Measurements from ENCODE around the gene GNAS. TPM values are rescaled to one million over a fixed set of nuclear protein-coding genes. Genes with fewer than 3 reads are reported as not detected.

The GNAS gene
- total and polyA plus RNA-seq, 7 donors, result 700 to 1,905 (median 1,386) TPM

DNA sequence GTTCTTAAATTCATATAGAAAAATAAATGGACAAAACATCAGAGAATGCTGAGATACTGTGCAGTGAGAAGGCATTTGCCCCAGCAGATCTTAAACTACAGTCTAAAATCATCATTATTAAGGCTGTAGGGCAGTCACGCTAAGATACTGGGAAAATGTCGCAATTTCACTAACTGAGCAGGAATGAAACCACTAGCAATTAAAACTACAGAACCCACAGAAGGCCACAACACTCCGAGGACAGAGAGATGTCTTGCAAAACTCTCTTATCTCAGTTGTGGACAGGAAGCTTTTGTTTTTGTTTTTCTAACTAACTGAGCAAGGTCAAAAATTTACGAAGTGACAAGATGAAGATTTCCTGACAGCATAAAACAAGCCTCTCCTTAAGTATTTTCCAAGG is 20.1 kb upstream of the GNAS start:
- TF ChIP-seq, protein P1, sequence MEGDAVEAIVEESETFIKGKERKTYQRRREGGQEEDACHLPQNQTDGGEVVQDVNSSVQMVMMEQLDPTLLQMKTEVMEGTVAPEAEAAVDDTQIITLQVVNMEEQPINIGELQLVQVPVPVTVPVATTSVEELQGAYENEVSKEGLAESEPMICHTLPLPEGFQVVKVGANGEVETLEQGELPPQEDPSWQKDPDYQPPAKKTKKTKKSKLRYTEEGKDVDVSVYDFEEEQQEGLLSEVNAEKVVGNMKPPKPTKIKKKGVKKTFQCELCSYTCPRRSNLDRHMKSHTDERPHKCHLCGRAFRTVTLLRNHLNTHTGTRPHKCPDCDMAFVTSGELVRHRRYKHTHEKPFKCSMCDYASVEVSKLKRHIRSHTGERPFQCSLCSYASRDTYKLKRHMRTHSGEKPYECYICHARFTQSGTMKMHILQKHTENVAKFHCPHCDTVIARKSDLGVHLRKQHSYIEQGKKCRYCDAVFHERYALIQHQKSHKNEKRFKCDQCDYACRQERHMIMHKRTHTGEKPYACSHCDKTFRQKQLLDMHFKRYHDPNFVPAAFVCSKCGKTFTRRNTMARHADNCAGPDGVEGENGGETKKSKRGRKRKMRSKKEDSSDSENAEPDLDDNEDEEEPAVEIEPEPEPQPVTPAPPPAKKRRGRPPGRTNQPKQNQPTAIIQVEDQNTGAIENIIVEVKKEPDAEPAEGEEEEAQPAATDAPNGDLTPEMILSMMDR (IDR thresholded peaks at IDR 0.05), result no peak
- WGBS, 3 donors, result 78 to 84% (median 81%) methylated on average over 4 of the region's 4 CpGs
- Histone ChIP-seq H3K9me3 (no peaks in the 10 kb centered on the region), H3K36me3 (ENCODE audit: insufficient read depth in 1 of 2, low read depth in 1 of 2) (no peaks in the 10 kb centered on the region), H3K4me3 (no peak overlapping the region), H3K4me1 (peaks cover 17% of the 10 kb centered on the region), H3K27ac (no peak overlapping the region), H3K27me3 (ENCODE audit: insufficient read depth in 3 of 3, low read length in 2 of 3) (no peaks in the 10 kb centered on the region)
- DNase-seq, result no peak
- ATAC-seq, result no peak
- intact Hi-C loops (cut with DNase I), result loop anchor here in 1 of 2 donors (10.0 kb wide), 1 partner anchor 178 kb away; the partner anchor contains the start of gene STX16

DNA sequence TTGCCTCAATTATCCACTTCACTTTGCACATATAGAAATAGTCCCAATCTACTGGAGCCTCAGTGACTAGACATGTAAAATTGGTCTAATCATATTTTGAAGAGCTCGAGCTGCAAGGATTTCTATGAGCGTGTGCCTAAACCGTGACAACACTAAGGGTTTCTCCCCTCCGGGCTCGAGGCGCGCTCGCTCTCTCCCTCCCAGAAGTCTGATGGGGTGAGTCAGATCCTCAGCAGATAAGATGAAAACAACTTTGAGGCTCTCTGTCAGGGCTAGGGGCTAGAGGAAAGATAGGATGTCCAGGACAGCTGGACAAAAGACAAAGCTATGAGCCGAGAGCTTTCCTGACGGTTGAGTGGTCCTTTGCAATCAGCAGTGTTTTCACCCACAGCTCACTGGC is 18.6 kb upstream of the GNAS start:
- intact Hi-C loops (cut with DNase I), result loop anchor here in 1 of 2 donors (10.0 kb wide), 1 partner anchor 179 kb away; the partner anchor contains the start of gene STX16
- no peak overlapping the region for H3K27ac ChIP-seq
- no peaks in the 10 kb centered on the region for H3K36me3 ChIP-seq (ENCODE audit: insufficient read depth in 1 of 2, low read depth in 1 of 2)
- no peak overlapping the region for H3K4me3 ChIP-seq
- no peak for DNase-seq
- no peaks in the 10 kb centered on the region for H3K27me3 ChIP-seq (ENCODE audit: insufficient read depth in 3 of 3, low read length in 2 of 3)
- TF ChIP-seq, protein P1 (IDR thresholded peaks at IDR 0.05), result no peak
- 93 to 94% (median 93%) methylated on average over 10 of the region's 10 CpGs for WGBS, 3 donors
- H3K9me3 ChIP-seq, result no peaks in the 10 kb centered on the region
- ATAC-seq, result no peak
- H3K4me1 ChIP-seq, result peaks cover 7% of the 10 kb centered on the region

DNA sequence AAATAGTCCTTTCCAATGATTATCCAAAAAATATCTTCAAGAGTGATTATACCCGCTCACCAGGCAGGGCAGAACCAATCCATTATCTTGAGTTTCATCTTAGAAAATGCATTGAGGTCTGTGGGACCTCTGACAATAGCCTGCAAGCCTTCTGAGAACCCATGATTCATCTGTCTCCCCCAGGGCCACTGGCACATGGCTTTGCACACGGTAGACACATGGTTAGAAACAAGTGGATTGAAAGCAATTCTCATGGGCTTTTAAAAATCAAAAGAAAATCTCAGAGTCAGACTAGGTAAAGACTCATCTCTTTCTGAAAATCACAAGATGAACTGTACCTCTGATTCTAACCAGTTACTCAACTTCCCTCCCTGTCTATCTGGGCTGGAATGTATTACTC is 17.3 kb upstream of the GNAS start:
- 57 to 70% (median 60%) methylated on average over 2 of the region's 2 CpGs for WGBS, 3 donors
- DNase-seq (no peak), ATAC-seq (no peak)
- intact Hi-C loops (cut with DNase I), result loop anchor here (5.0 to 10.0 kb wide), 3 partner anchors 143 to 188 kb away; partner anchors contain the start of genes NPEPL1 (in 1 of the 2) and STX16 (in 1 of the 2)
- no peak overlapping the region for H3K4me3 ChIP-seq
- H3K27me3 ChIP-seq (ENCODE audit: insufficient read depth in 3 of 3, low read length in 2 of 3), result peaks cover 0 to 10% (median 0%) of the 10 kb centered on the region in 3 donors
- no peaks in the 10 kb centered on the region for H3K4me1 ChIP-seq
- TF ChIP-seq, protein P1 (IDR thresholded peaks at IDR 0.05), result no peak
- H3K9me3 ChIP-seq, result no peaks in the 10 kb centered on the region
- H3K27ac ChIP-seq, result no peak overlapping the region
- H3K36me3 ChIP-seq (ENCODE audit: insufficient read depth in 1 of 2, low read depth in 1 of 2), result no peaks in the 10 kb centered on the region

DNA sequence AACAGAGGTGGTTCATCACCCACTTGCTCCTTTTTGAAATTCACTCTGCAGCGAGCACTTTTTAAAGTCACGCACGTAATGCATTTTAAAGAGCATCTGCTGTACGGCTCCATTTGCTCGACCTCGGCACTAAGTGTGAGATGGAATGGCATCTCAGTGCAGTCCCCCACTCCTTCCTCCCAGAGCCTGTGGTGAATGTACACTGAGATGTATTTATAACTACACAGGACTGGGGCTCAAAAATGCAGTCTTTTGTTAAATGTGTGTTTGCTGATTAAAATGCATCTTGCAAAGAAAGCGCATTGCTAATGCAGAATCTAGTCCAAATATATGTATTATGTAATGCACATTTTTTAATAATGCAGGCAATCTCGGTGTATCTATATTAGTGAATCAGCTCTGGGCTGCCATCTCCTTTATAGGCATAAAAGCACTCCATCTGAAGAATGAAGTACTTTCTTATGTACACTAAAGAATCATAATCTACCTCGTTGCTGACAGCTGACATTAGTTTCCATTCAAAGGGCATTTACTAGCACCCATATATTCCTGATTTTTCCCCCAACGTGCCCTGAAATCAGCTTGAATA is 15.8 kb upstream of the GNAS start:
- 82 to 86% (median 86%) methylated on average over 10 of the region's 10 CpGs for WGBS, 3 donors
- ATAC-seq (no peak), DNase-seq (no peak)
- Histone ChIP-seq H3K4me3 (no peak overlapping the region), H3K27me3 (ENCODE audit: insufficient read depth in 3 of 3, low read length in 2 of 3) (peaks cover 0 to 23% (median 5%) of the 10 kb centered on the region in 3 donors), H3K27ac (no peak overlapping the region), H3K36me3 (ENCODE audit: insufficient read depth in 1 of 2, low read depth in 1 of 2) (no peaks in the 10 kb centered on the region), H3K4me1 (no peaks in the 10 kb centered on the region), H3K9me3 (no peaks in the 10 kb centered on the region)
- intact Hi-C loops (cut with DNase I), result loop anchor here (5.0 to 10.0 kb wide), 3 partner anchors 144 to 189 kb away; partner anchors contain the start of genes NPEPL1 (in 1 of the 2) and STX16 (in 1 of the 2)
- TF ChIP-seq, protein P1 (IDR thresholded peaks at IDR 0.05), result no peak

Measured in psoas muscle (tissue), 8 donors.